ENCODE data around the gene HS6ST3.

Gene HS6ST3

DNA sequence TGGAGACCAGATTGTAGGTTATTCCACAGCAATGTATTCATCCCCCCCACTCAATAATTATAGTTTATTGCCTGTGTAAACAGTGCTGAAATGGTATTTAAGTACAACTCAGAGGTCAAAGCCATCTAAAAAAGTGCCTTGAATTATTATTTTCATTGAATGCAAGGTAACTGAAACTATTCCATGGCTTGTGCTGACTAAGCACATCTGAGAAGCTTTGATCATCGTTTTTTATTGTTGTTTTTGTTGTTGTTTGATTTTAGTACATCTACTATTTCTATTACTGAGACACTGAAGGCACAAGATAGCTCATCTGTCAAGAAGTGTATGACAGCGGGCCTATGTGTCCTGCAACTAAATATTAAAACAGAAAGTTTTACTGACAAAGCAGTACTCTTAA is 596.4 kb downstream of the HS6ST3 start:
- Histone ChIP-seq H3K27me3 (ENCODE audit: insufficient read depth, low read depth, severe bottlenecking) (peaks cover 87% of the 10 kb centered on the region), H3K36me3 (no peaks in the 10 kb centered on the region), H3K9me3 (ENCODE audit: severe bottlenecking) (no peaks in the 10 kb centered on the region), H3K27ac (no peak overlapping the region), H3K4me3 (ENCODE audit: low read depth, low read length) (no peak overlapping the region)
- no peak for DNase-seq
- TF ChIP-seq, protein P1, sequence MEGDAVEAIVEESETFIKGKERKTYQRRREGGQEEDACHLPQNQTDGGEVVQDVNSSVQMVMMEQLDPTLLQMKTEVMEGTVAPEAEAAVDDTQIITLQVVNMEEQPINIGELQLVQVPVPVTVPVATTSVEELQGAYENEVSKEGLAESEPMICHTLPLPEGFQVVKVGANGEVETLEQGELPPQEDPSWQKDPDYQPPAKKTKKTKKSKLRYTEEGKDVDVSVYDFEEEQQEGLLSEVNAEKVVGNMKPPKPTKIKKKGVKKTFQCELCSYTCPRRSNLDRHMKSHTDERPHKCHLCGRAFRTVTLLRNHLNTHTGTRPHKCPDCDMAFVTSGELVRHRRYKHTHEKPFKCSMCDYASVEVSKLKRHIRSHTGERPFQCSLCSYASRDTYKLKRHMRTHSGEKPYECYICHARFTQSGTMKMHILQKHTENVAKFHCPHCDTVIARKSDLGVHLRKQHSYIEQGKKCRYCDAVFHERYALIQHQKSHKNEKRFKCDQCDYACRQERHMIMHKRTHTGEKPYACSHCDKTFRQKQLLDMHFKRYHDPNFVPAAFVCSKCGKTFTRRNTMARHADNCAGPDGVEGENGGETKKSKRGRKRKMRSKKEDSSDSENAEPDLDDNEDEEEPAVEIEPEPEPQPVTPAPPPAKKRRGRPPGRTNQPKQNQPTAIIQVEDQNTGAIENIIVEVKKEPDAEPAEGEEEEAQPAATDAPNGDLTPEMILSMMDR (IDR thresholded peaks at IDR 0.05; ENCODE audit: low read depth, low read length), result no peak

DNA sequence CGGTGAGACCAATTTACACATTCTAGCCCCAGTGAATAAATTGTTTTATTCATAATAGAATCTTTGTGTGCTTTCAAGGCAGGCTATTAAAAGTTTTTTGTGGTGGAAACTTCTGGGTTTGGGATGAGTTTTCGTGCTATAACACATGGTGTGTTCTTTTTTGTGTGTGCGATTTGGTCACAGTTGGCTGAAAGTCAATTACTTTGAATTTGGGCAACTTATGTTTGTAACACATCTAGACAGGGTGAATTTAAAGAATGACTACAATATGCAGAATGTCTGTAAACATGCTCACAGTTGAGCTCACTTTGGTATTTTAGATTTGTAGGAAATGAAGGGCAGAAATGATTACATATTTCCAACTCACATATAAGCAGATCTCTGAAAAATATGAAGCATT is 597.3 kb downstream of the HS6ST3 start:
- Histone ChIP-seq H3K4me3 (ENCODE audit: low read depth, low read length) (no peak overlapping the region), H3K27ac (no peak overlapping the region), H3K9me3 (ENCODE audit: severe bottlenecking) (no peaks in the 10 kb centered on the region), H3K27me3 (ENCODE audit: insufficient read depth, low read depth, severe bottlenecking) (peaks cover 87% of the 10 kb centered on the region), H3K36me3 (no peaks in the 10 kb centered on the region)
- TF ChIP-seq, protein P1 (IDR thresholded peaks at IDR 0.05; ENCODE audit: low read depth, low read length), result no peak
- DNase-seq, result no peak

DNA sequence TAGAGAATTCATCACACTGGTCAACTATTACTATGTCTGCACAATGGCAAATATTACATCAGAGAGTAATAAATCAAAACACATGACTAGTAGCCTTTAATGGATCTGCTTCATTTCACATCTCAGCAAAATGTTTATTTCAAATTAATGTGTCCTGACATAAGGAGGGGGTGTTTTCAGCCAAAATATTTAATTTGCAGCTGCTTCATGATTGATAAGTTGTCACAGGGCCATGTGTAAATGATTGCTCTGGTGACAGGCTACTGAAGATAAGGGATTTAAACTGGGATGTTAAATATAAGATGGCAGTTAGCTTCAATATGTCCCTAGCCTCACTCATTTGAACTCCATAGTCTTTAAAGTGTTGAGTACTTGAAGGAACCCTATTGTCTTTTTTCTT is 601.1 kb downstream of the HS6ST3 start:
- Histone ChIP-seq H3K27ac (no peak overlapping the region), H3K27me3 (ENCODE audit: insufficient read depth, low read depth, severe bottlenecking) (peaks cover 70% of the 10 kb centered on the region), H3K9me3 (ENCODE audit: severe bottlenecking) (no peaks in the 10 kb centered on the region), H3K4me3 (ENCODE audit: low read depth, low read length) (no peak overlapping the region), H3K36me3 (no peaks in the 10 kb centered on the region)
- no peak for DNase-seq
- TF ChIP-seq, protein P1 (IDR thresholded peaks at IDR 0.05; ENCODE audit: low read depth, low read length), result no peak

DNA sequence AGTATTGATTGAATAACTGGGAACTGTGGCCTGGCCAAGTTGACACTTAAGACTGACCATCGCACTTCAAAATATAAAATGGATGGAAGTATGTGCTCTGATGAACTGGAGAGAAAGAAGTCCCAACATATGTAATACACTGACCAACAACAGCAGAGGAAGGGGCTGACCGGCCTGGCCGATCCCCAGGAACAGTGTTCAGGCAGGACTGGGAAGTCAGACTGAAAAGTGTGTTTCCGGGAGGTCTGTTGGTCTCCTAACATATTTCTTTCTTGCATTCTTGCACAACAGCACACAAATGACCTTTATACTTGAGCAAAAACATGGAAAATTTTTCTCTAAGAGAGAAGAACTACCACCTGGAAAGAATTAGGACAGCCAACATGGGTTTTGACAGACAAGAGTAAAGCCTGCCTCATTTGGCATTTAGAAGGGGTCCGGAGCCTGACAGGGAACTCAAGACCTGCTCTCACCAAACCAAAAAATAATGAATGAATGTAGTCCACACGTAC is 606.5 kb downstream of the HS6ST3 start:
- no peak overlapping the region for H3K4me3 ChIP-seq (ENCODE audit: low read depth, low read length)
- TF ChIP-seq, protein P1 (IDR thresholded peaks at IDR 0.05; ENCODE audit: low read depth, low read length), result no peak
- peaks cover 58% of the 10 kb centered on the region for H3K27me3 ChIP-seq (ENCODE audit: insufficient read depth, low read depth, severe bottlenecking)
- peaks cover 7% of the 10 kb centered on the region for H3K9me3 ChIP-seq (ENCODE audit: severe bottlenecking)
- DNase-seq, result no peak
- H3K36me3 ChIP-seq, result no peaks in the 10 kb centered on the region
- H3K27ac ChIP-seq, result no peak overlapping the region

DNA sequence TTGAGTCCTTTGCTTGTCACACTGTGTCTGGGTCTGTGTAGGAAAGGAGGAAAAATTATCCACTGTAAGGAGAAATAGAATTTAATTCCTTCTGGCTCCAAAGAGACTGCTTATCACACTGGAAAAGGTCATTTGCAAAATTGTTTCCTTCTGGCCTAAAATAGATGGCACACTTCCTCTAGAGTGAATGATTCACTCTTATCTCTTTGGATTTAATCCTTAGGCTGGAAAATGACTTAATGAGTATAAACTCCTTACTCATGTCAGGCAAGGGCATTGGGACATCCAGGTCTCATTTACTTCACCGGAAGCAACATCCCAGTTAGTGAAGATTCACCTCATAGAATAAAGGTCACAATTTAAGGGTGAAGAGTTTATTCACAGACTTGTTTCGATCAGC is 610.8 kb downstream of the HS6ST3 start:
- H3K27ac ChIP-seq, result no peak overlapping the region
- H3K36me3 ChIP-seq, result no peaks in the 10 kb centered on the region
- peaks cover 7% of the 10 kb centered on the region for H3K9me3 ChIP-seq (ENCODE audit: severe bottlenecking)
- H3K27me3 ChIP-seq (ENCODE audit: insufficient read depth, low read depth, severe bottlenecking), result peaks cover 74% of the 10 kb centered on the region
- no peak for DNase-seq
- no peak overlapping the region for H3K4me3 ChIP-seq (ENCODE audit: low read depth, low read length)
- TF ChIP-seq, protein P1 (IDR thresholded peaks at IDR 0.05; ENCODE audit: low read depth, low read length), result no peak

DNA sequence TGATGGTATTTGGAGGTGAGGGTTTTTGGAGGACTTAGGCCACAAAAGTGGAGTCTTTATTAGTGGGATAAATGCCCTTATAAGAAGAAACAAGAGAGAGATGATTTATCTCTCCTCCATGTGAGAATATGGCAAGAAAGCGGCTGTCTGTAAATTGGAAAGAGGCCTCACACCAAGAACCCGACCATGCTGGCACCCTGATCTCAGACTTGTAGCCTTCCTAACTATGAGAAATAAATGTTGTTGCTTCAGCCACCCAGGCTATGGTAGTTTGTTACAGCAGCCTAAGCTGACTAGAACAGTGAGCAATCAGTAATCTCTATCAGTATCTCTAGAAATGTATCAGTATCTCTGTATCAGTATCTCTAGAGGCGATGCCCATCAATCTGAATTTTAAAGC is 617.2 kb downstream of the HS6ST3 start:
- Histone ChIP-seq H3K27me3 (ENCODE audit: insufficient read depth, low read depth, severe bottlenecking) (peaks cover 96% of the 10 kb centered on the region), H3K9me3 (ENCODE audit: severe bottlenecking) (no peaks in the 10 kb centered on the region), H3K36me3 (no peaks in the 10 kb centered on the region), H3K4me3 (ENCODE audit: low read depth, low read length) (no peak overlapping the region), H3K27ac (no peak overlapping the region)
- no peak for DNase-seq
- TF ChIP-seq, protein P1 (IDR thresholded peaks at IDR 0.05; ENCODE audit: low read depth, low read length), result no peak

Measured in WERI-Rb-1 (cell line).